ENCODE results near the gene SLC29A3.

SLC29A3 gene

GRCh38 chr10:71404503-71405295 is 85.6 kb downstream of the SLC29A3 start:
- no peak for DNase-seq
- no peak overlapping the region for H3K4me3 Mint-ChIP-seq
- H3K27me3 Mint-ChIP-seq = peaks cover 10 to 20% of the 10 kb centered on the region in 2 donors
- no peak overlapping the region for H3K27ac Mint-ChIP-seq
- no peaks in the 10 kb centered on the region for H3K4me1 Mint-ChIP-seq
- no peaks in the 10 kb centered on the region for H3K36me3 Mint-ChIP-seq
- no peak for ATAC-seq (replicated peaks)
- H3K9me3 Mint-ChIP-seq = peaks cover 0 to 1% of the 10 kb centered on the region in 2 donors

GRCh38 chr10:71406878-71407277 is 87.8 kb downstream of the SLC29A3 start:
- Mint-ChIP-seq H3K27ac (no peak overlapping the region), H3K9me3 (peaks cover 5 to 6% of the 10 kb centered on the region in 2 donors), H3K4me1 (no peaks in the 10 kb centered on the region), H3K36me3 (no peaks in the 10 kb centered on the region), H3K27me3 (peaks cover 5 to 13% of the 10 kb centered on the region in 2 donors), H3K4me3 (no peak overlapping the region)
- no peak for ATAC-seq (replicated peaks)
- DNase-seq = no peak

GRCh38 chr10:71408436-71409225 is 89.6 kb downstream of the SLC29A3 start:
- H3K4me3 Mint-ChIP-seq = no peak overlapping the region
- no peak for DNase-seq
- H3K27ac Mint-ChIP-seq = no peak overlapping the region
- no peaks in the 10 kb centered on the region for H3K4me1 Mint-ChIP-seq
- no peaks in the 10 kb centered on the region for H3K36me3 Mint-ChIP-seq
- peaks cover 5% of the 10 kb centered on the region in 2 donors for H3K9me3 Mint-ChIP-seq
- no peak for ATAC-seq (replicated peaks)
- peaks cover 5 to 13% of the 10 kb centered on the region in 2 donors for H3K27me3 Mint-ChIP-seq

GRCh38 chr10:71409516-71410104 is 90.6 kb downstream of the SLC29A3 start:
- Mint-ChIP-seq H3K27me3 (peaks cover 7 to 9% of the 10 kb centered on the region in 2 donors), H3K27ac (no peak overlapping the region), H3K9me3 (peaks cover 5% of the 10 kb centered on the region in 2 donors), H3K4me1 (no peaks in the 10 kb centered on the region), H3K4me3 (no peak overlapping the region), H3K36me3 (no peaks in the 10 kb centered on the region)
- no peak for DNase-seq
- ATAC-seq (replicated peaks) = no peak

All from stimulated activated naive B cell treated with anti-CD40 and anti-IgM and Interleukin-4, amounts not matched to agents 10 μg/mL and 1 μg/mL and 100 μg/mL, for 72 hours (primary cell).